Measurements from ENCODE around the gene LBR.

DNA sequence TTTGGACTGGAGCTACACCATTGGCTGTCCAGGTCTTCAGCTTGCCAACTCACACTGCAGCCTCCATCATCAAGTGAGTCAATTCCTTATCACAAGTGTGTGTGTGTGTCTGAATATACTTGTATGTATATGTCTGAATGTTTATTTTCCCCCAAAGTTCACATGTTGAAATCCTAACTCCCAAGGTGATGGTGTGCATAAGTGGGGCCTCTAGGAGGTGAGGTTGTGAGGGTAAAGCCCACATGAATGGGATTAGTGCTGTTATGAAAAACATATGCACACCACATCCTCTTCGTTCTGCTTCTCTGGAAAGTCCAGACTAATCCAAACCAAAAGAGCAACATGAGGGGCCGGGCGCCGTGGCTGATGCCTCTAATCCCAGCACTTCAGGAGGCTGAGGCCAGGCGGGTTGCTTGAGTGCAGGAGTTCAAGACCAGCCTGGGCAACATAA, 48.7 kb upstream of the LBR start:
- TF ChIP-seq, protein P1, sequence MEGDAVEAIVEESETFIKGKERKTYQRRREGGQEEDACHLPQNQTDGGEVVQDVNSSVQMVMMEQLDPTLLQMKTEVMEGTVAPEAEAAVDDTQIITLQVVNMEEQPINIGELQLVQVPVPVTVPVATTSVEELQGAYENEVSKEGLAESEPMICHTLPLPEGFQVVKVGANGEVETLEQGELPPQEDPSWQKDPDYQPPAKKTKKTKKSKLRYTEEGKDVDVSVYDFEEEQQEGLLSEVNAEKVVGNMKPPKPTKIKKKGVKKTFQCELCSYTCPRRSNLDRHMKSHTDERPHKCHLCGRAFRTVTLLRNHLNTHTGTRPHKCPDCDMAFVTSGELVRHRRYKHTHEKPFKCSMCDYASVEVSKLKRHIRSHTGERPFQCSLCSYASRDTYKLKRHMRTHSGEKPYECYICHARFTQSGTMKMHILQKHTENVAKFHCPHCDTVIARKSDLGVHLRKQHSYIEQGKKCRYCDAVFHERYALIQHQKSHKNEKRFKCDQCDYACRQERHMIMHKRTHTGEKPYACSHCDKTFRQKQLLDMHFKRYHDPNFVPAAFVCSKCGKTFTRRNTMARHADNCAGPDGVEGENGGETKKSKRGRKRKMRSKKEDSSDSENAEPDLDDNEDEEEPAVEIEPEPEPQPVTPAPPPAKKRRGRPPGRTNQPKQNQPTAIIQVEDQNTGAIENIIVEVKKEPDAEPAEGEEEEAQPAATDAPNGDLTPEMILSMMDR (IDR thresholded peaks at IDR 0.05) = no peak
- TF ChIP-seq POLR2A (IDR thresholded peaks at IDR 0.05) (no peak), POLR2AphosphoS5 (IDR thresholded peaks at IDR 0.05; ENCODE audit: insufficient read depth in 1 of 2, low read depth in 1 of 2) (no peak)
